HG03045 (cell line): Measurements from ENCODE around the gene MGAT4B.

Experiments used
- ATAC-seq: cut with Tn5 transposase; IDR thresholded peaks from one replicate; pipeline ENCODE4 v1.9.1; 2021; ENCODE audit warnings: mild to moderate bottlenecking, moderate library complexity; ENCODE audit not compliant: unreplicated experiment

The MGAT4B gene

GRCh38 chr5:179749857-179750508 lies 56.7 kb downstream of the MGAT4B start:
- no peak for ATAC-seq

DNA sequence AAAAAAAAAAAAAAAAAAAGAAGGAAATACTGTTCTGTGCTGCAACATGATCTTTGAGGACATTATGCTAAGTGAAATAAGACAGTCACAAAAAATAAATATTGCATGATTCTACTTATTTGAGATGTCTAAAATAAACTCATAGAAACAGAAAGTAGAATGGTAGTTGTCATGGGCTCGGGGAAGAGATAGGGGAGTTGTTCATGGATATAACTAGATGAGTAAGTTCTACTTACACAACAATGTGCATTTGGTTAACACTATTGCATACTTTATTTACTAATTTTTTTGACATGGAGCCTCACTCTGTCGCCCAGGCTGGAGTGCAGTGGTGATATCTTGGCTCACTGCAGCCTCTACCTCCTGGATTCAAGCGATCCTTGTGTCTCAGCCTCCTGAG lies 58.9 kb downstream of the MGAT4B start:
- no peak for ATAC-seq
